NCI-H128 (cell line): ENCODE measurements around the gene ST7.
"Not testable (repeated sequence)": the region's sequence is repeated elsewhere in the genome, so short reads cannot be mapped to it uniquely, and the experiment has no call there.

ENCODE experiments used
- DNase-seq: peaks from one replicate; lab custom pipeline; 2025; ENCODE audit not compliant: unreplicated experiment; lab: John Stamatoyannopoulos, UW

Gene ST7

GRCh38 chr7:116950889-116951351 lies 2.4 kb upstream of the ST7 start:
- DNase-seq: no peak

GRCh38 chr7:116951366-116952292 lies 1.7 kb upstream of the ST7 start:
- no peak for DNase-seq

GRCh38 chr7:116952635-116953371 lies 498 bp upstream of the ST7 start:
- peak; percentile 38 for DNase-seq

- no peak for DNase-seq
These were observed 871 bp downstream of the ST7 start for GRCh38 chr7:116953906-116954838.

- DNase-seq: no peak
These were observed 2.0 kb downstream of the ST7 start for GRCh38 chr7:116955340-116955739.

- no peak for DNase-seq
These were observed 2.6 kb downstream of the ST7 start for GRCh38 chr7:116955801-116956476.

- no peak for DNase-seq
These were observed 3.1 kb downstream of the ST7 start for GRCh38 chr7:116956477-116956804.

- no peak for DNase-seq
These were observed 4.6 kb downstream of the ST7 start for GRCh38 chr7:116957874-116958273.

GRCh38 chr7:116961966-116962673 lies 8.8 kb downstream of the ST7 start:
- DNase-seq: not testable (repeated sequence)

- DNase-seq: no peak
These were observed 9.9 kb downstream of the ST7 start for GRCh38 chr7:116963234-116963633.

- DNase-seq: no peak
These were observed 13.3 kb downstream of the ST7 start for GRCh38 chr7:116966601-116967000.

GRCh38 chr7:116967254-116967922 lies 14.1 kb downstream of the ST7 start:
- DNase-seq: no peak

GRCh38 chr7:116967983-116968382 lies 14.7 kb downstream of the ST7 start:
- no peak for DNase-seq

GRCh38 chr7:116968631-116969030 lies 15.3 kb downstream of the ST7 start:
- no peak for DNase-seq

GRCh38 chr7:116969371-116969902 lies 16.1 kb downstream of the ST7 start:
- no peak for DNase-seq

GRCh38 chr7:116970238-116970910 lies 17.1 kb downstream of the ST7 start:
- no peak for DNase-seq

GRCh38 chr7:116971153-116971552 lies 17.9 kb downstream of the ST7 start:
- not testable (repeated sequence) for DNase-seq

GRCh38 chr7:116971869-116972268 lies 18.6 kb downstream of the ST7 start:
- no peak for DNase-seq
